H9 (cell line): ENCODE results near the gene SRP72. TPM values are rescaled to one million over a fixed set of nuclear protein-coding genes. Genes with fewer than 3 reads are reported as not detected.

Source experiments
- DNase-seq: peaks from one replicate; pipeline ENCODE4 v3.0.0-alpha.2; 2017
- H2AFZ ChIP-seq: one replicate; pipeline ENCODE4 v1.6.1; 2013; ENCODE audit warnings: mild to moderate bottlenecking, low read length, control low read depth, moderate library complexity
- H2AK5ac ChIP-seq: 2 replicates; pipeline ENCODE4 v1.6.1; 2013; ENCODE audit warnings: low read length, control low read depth, mixed read lengths; ENCODE audit not compliant: insufficient read length
- H2BK120ac ChIP-seq: one replicate; pipeline ENCODE4 v1.6.1; 2013; ENCODE audit warnings: low read depth, mild to moderate bottlenecking, low read length, control low read depth, inconsistent platforms; ENCODE audit not compliant: poor library complexity, severe bottlenecking
- H2BK12ac ChIP-seq: 2 replicates; pipeline ENCODE4 v1.6.1; 2013; ENCODE audit warnings: low read length, control low read depth, mixed read lengths, low read depth; ENCODE audit not compliant: insufficient read length
- H2BK15ac ChIP-seq: 2 replicates; pipeline ENCODE4 v1.6.1; 2013; ENCODE audit warnings: low read depth, low read length, control low read depth
- H2BK20ac ChIP-seq: one replicate; pipeline ENCODE4 v1.6.1; 2013; ENCODE audit warnings: low read depth, mild to moderate bottlenecking, low read length, control low read depth, inconsistent platforms; ENCODE audit not compliant: poor library complexity, severe bottlenecking
- H2BK5ac ChIP-seq: 2 replicates; pipeline ENCODE4 v1.6.1; 2013; ENCODE audit warnings: low read length, control low read depth, mixed read lengths; ENCODE audit not compliant: insufficient read length
- H3K14ac ChIP-seq: 2 replicates; pipeline ENCODE4 v1.6.1; 2013; ENCODE audit warnings: low read length, control low read depth; ENCODE audit not compliant: insufficient read depth
- H3K18ac ChIP-seq: 2 replicates; pipeline ENCODE4 v1.6.1; 2013; ENCODE audit warnings: low read depth, mild to moderate bottlenecking, mixed read lengths, low read length, control low read depth; ENCODE audit not compliant: insufficient read length
- H3K23ac ChIP-seq: 2 replicates; pipeline ENCODE4 v1.6.1; 2013; ENCODE audit warnings: low read length, control low read depth, mixed read lengths, low read depth; ENCODE audit not compliant: insufficient read length
- H3K23me2 ChIP-seq: 2 replicates; pipeline ENCODE4 v1.6.1; 2013; ENCODE audit warnings: low read depth, mild to moderate bottlenecking, mixed read lengths, low read length, control low read depth; ENCODE audit not compliant: insufficient read length, poor library complexity, severe bottlenecking
- H3K27ac ChIP-seq: 2 replicates; pipeline ENCODE4 v1.5.1; 2013; ENCODE audit warnings: low read length, control low read depth, mixed read lengths, low read depth; ENCODE audit not compliant: insufficient read length
- H3K27me3 ChIP-seq: 2 replicates; pipeline ENCODE4 v1.6.1; 2013; ENCODE audit warnings: low read length, control low read depth, inconsistent platforms; ENCODE audit not compliant: insufficient read depth
- H3K4ac ChIP-seq: 2 replicates; pipeline ENCODE4 v1.6.1; 2013; ENCODE audit warnings: low read depth, mild to moderate bottlenecking, control low read depth, inconsistent platforms, low read length, moderate library complexity
- H3K4me1 ChIP-seq: 2 replicates; pipeline ENCODE4 v1.6.1; 2013; ENCODE audit warnings: low read length, control low read depth, inconsistent platforms; ENCODE audit not compliant: insufficient read depth
- H3K4me2 ChIP-seq: 2 replicates; pipeline ENCODE4 v1.6.1; 2013; ENCODE audit warnings: low read length, control low read depth, mixed read lengths; ENCODE audit not compliant: insufficient read length, insufficient read depth
- H3K56ac ChIP-seq: 2 replicates; pipeline ENCODE4 v1.6.1; 2013; ENCODE audit warnings: low read depth, mild to moderate bottlenecking, mixed read lengths, low read length, control low read depth; ENCODE audit not compliant: insufficient read length
- H3K79me1 ChIP-seq: 2 replicates; pipeline ENCODE4 v1.6.1; 2013; ENCODE audit warnings: low read depth, mild to moderate bottlenecking, moderate library complexity, low read length, control low read depth, inconsistent platforms; ENCODE audit not compliant: insufficient read depth, poor library complexity, severe bottlenecking
- H3K79me2 ChIP-seq: 2 replicates; pipeline ENCODE4 v1.6.1; 2013; ENCODE audit warnings: low read length, control low read depth, inconsistent platforms; ENCODE audit not compliant: insufficient read depth
- H3K9ac ChIP-seq: 2 replicates; pipeline ENCODE4 v1.6.1; 2013; ENCODE audit warnings: low read length, control low read depth, mixed read lengths; ENCODE audit not compliant: insufficient read length; ENCODE audit errors: extremely low read depth
- H3K9me3 ChIP-seq: one replicate; pipeline ENCODE4 v1.6.1; 2013; ENCODE audit warnings: low read depth, low read length, inconsistent platforms; ENCODE audit not compliant: control insufficient read depth
- H3T11ph ChIP-seq: one replicate; pipeline ENCODE4 v1.6.1; 2013; ENCODE audit warnings: mild to moderate bottlenecking, low read length, control low read depth, inconsistent platforms
- H4K20me1 ChIP-seq: one replicate; pipeline ENCODE4 v1.6.1; 2013; ENCODE audit not compliant: control insufficient read depth, insufficient read length, insufficient read depth
- H4K5ac ChIP-seq: 2 replicates; pipeline ENCODE4 v1.6.1; 2013; ENCODE audit warnings: low read depth, mild to moderate bottlenecking, mixed read lengths, low read length, control low read depth; ENCODE audit not compliant: insufficient read length
- H4K8ac ChIP-seq: replicated peaks from 2 replicates; pipeline ENCODE4 v1.6.1; 2013; ENCODE audit warnings: low read length, control low read depth, mixed read lengths, low read depth; ENCODE audit not compliant: insufficient read length
- H4K91ac ChIP-seq: 2 replicates; pipeline ENCODE4 v1.6.1; 2013; ENCODE audit warnings: low read depth, mild to moderate bottlenecking, moderate library complexity, mixed read lengths, low read length, control low read depth; ENCODE audit not compliant: insufficient read length
- H3K27ac Mint-ChIP-seq, 3 experiments: 2 replicates in 2 of 3; 3 replicates in 1 of 3; pipeline ENCODE4 v1.8.0; 2020 to 2021; ENCODE audit warnings: mixed read lengths in 3 of 3, mild to moderate bottlenecking in 1 of 3, moderate library complexity in 1 of 3
- H3K27me3 Mint-ChIP-seq: 2 replicates; pipeline ENCODE4 v1.8.0; 2021; ENCODE audit warnings: low read depth, mild to moderate bottlenecking, moderate library complexity, mixed read lengths
- H3K36me3 Mint-ChIP-seq, 3 experiments: 2 replicates in 2 of 3; 3 replicates in 1 of 3; pipeline ENCODE4 v1.8.0; 2020 to 2021; ENCODE audit warnings: low read depth in 3 of 3, mixed read lengths in 3 of 3; ENCODE audit not compliant: insufficient read depth in 1 of 3
- H3K4me1 Mint-ChIP-seq, 2 experiments: 2 replicates each; pipeline ENCODE4 v1.8.0; 2020; ENCODE audit warnings: mixed read lengths in 2 of 2
- H3K4me3 Mint-ChIP-seq, 2 experiments: 2 replicates in 1 of 2; 3 replicates in 1 of 2; pipeline ENCODE4 v1.8.0; 2020 to 2021; ENCODE audit warnings: mild to moderate bottlenecking in 2 of 2, mixed read lengths in 2 of 2, moderate library complexity in 1 of 2
- H3K9me3 Mint-ChIP-seq, 2 experiments: 2 replicates in 1 of 2; 3 replicates in 1 of 2; pipeline ENCODE4 v1.8.0; 2020; ENCODE audit warnings: mild to moderate bottlenecking in 2 of 2, mixed read lengths in 2 of 2, moderate library complexity in 1 of 2
- WGBS: extraction: QIAGEN DNeasy Blood & Tissue Kit; methylation state at CpG from one replicate; pipeline ENCODE4 v1.1.7; 2013; ENCODE audit warnings: missing lambda C conversion rate, low lambda C conversion rate, mixed read lengths; ENCODE audit not compliant: insufficient read length; ENCODE audit errors: extremely low coverage; 5-methylcytosine and 5-hydroxymethylcytosine counted together
- total RNA-seq: library from RNA; stranded (reverse); gene quantifications from 2 replicates; pipeline ENCODE4 v1.2.1, GENCODE V29; 2021
- TF ChIP-seq, protein P1 (sequence below): fragments of 200-600 bp; sonication (generic); conservative IDR thresholded peaks from 3 replicates; pipeline ENCODE4 v1.8.0; 2021; ENCODE audit warnings: antibody characterized with exemption, mild to moderate bottlenecking

Gene SRP72
- total RNA-seq, 1 experiment from 2014 or later = 141 TPM

DNA sequence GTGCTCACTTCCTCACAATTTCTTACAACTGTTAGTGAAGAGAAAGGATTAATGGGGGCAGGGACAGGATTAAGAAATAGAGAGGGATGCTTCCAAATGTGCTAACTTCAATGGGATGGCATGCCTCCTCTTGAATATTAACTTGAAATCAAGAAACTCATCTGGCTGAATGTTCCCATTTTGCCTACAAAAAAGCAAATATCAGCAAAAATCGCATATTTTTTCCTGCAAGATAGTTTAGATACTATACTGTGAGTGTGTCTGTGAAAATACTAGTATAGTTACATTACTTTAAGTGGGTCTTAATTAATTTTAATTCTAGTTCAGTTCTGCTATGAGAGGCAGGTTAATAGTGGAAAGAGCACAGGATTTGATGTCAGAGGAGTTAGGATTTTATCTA lies 26.4 kb upstream of the SRP72 start:
- H2AK5ac ChIP-seq = no peak overlapping the region
- H4K8ac ChIP-seq = no peak overlapping the region
- no peaks in the 10 kb centered on the region for H4K20me1 ChIP-seq
- peak overlapping the region in 1 of 2 experiments; percentile 42; a peak in 1 of 5 replicates for H3K4me3 Mint-ChIP-seq
- H3K56ac ChIP-seq = no peak overlapping the region
- no peak overlapping the region for H3K4me2 ChIP-seq
- H2BK15ac ChIP-seq = no peak overlapping the region
- H3K36me3 Mint-ChIP-seq = peaks cover 53 to 67% (median 59%) of the 10 kb centered on the region in 3 experiments
- no peak overlapping the region for H3K18ac ChIP-seq
- DNase-seq = no peak
- no peak overlapping the region for H3K27ac Mint-ChIP-seq
- H3K9me3 Mint-ChIP-seq = peaks cover 0 to 3% of the 10 kb centered on the region in 2 experiments; a peak in 2 of 5 replicates
- H3K4me1 ChIP-seq = no peaks in the 10 kb centered on the region
- H3K79me2 ChIP-seq = peaks cover 49% of the 10 kb centered on the region
- H2BK120ac ChIP-seq = no peak overlapping the region
- H3K23me2 ChIP-seq = peaks cover 4% of the 10 kb centered on the region
- WGBS = no CpG with 5 or more reads among the region's 1 CpG
- peaks cover 1% of the 10 kb centered on the region; the same call in 1 of the 2 replicates for H3K27me3 Mint-ChIP-seq
- no peak overlapping the region for H3K14ac ChIP-seq
- H3K27me3 ChIP-seq = no peaks in the 10 kb centered on the region
- no peak overlapping the region for H2BK20ac ChIP-seq
- H3K27ac ChIP-seq = no peak overlapping the region
- no peak overlapping the region for H3K23ac ChIP-seq
- H2BK5ac ChIP-seq = no peak overlapping the region
- no peaks in the 10 kb centered on the region for H3K9me3 ChIP-seq
- H4K5ac ChIP-seq = no peak overlapping the region
- no peak overlapping the region for H3K9ac ChIP-seq
- no peak overlapping the region for H4K91ac ChIP-seq
- peaks cover 32 to 38% of the 10 kb centered on the region in 2 experiments for H3K4me1 Mint-ChIP-seq
- no peaks in the 10 kb centered on the region for H3K79me1 ChIP-seq
- H2AFZ ChIP-seq = no peak overlapping the region
- H2BK12ac ChIP-seq = no peak overlapping the region
- H3T11ph ChIP-seq = no peak overlapping the region
- TF ChIP-seq, protein P1, sequence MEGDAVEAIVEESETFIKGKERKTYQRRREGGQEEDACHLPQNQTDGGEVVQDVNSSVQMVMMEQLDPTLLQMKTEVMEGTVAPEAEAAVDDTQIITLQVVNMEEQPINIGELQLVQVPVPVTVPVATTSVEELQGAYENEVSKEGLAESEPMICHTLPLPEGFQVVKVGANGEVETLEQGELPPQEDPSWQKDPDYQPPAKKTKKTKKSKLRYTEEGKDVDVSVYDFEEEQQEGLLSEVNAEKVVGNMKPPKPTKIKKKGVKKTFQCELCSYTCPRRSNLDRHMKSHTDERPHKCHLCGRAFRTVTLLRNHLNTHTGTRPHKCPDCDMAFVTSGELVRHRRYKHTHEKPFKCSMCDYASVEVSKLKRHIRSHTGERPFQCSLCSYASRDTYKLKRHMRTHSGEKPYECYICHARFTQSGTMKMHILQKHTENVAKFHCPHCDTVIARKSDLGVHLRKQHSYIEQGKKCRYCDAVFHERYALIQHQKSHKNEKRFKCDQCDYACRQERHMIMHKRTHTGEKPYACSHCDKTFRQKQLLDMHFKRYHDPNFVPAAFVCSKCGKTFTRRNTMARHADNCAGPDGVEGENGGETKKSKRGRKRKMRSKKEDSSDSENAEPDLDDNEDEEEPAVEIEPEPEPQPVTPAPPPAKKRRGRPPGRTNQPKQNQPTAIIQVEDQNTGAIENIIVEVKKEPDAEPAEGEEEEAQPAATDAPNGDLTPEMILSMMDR = no peak
- H3K4ac ChIP-seq = no peak overlapping the region
